Lower lobe of right lung (tissue), 2 donors: ENCODE data around the gene MCM3AP. TPM values are rescaled to one million over a fixed set of nuclear protein-coding genes. Genes with fewer than 3 reads are reported as not detected.

ENCODE experiments used
- ATAC-seq, 2 donors: fragments of 200-7000 bp; cut with Tn5 transposase; one replicate each; pipeline ENCODE4 v1.9.1; 2020 to 2022; ENCODE audit warnings: mild to moderate bottlenecking in 2 of 2, moderate library complexity in 2 of 2
- DNase-seq: peaks from one replicate; pipeline ENCODE4 v3.0.0-alpha.2; 2020
- H3K27ac ChIP-seq: fragments of 200-600 bp; one replicate; pipeline ENCODE4 v1.8.0; 2022
- H3K27me3 ChIP-seq: fragments of 200-600 bp; one replicate; pipeline ENCODE4 v1.8.0; 2022; ENCODE audit warnings: low read depth
- H3K36me3 ChIP-seq: fragments of 200-600 bp; one replicate; pipeline ENCODE4 v1.8.0; 2022; ENCODE audit warnings: mild to moderate bottlenecking
- H3K4me1 ChIP-seq: fragments of 200-600 bp; one replicate; pipeline ENCODE4 v1.8.0; 2022
- H3K4me3 ChIP-seq: fragments of 200-600 bp; one replicate; pipeline ENCODE4 v1.8.0; 2022; ENCODE audit warnings: mild to moderate bottlenecking
- H3K9me3 ChIP-seq: fragments of 200-600 bp; one replicate; pipeline ENCODE4 v1.8.0; 2022
- intact Hi-C: fragments of 100-400 bp; cut with DNase I; formaldehyde crosslinking; loops from one replicate; pipeline ENCODE4 v1.11.0; 2022
- total RNA-seq: library from RNA; stranded (reverse); fragmentation: NEBNext Ultra II Directional; extraction: Animal tissue kit (Norgen Biotek cat#: 25700); gene quantifications from one replicate; pipeline ENCODE4 v1.2.1, GENCODE V29; 2021
- TF ChIP-seq, protein P1 (sequence below): fragments of 200-600 bp; IDR thresholded peaks from one replicate; pipeline ENCODE4 v1.8.0; 2022; ENCODE audit warnings: antibody characterized with exemption, mild to moderate bottlenecking
- donor health status: DM: no; HTN: yes; CAD: no; lungs with severe emphysema.

The MCM3AP gene
- total RNA-seq, 1 donor from 2014 or later, result 96.2 TPM

DNA sequence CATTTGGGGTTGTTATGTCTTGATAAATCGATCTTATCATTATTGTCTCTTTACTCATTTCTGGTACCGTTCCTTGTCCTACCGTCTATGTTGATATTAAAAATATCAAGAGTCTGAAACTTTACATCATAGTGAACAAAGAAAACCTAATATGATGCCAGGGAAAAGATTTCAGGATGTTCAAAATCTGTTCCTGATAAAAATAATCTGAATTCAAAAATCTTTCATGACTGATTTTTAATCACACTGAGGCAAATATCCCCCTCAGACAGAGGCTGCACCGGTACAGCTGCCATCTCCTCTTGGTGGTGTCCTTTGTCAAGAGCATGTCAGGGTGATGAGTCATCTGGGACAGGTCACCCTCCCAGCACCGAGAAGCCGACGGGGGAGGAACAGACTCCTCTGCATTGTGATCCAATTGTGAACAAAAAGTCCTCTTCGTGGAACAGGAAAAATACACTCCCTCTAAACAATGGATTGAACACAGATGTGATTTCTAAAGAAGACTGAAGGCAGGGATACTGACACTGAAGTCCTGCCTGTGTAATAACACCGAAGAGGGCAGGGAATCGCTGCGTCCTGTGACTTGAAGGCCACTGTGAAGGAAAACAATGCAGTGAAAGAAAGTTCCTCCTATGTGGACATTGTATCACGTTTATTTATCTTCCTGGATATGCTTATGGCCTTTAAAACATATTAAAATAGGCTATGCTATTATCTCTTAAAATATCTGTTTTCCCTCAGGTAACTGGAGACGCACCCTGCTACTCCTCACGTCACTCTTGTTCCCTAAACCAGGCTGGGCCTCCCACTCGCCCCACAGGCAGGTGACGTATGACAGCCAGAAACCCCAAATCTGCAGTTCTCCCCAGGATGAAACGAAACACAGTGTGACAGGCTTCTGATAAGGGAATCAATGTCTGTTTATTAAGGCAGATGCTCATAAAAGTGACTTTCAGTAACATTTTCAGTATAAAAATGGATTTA, 96.9 kb downstream of the MCM3AP start:
- H3K27me3 ChIP-seq, result no peaks in the 10 kb centered on the region
- no peaks in the 10 kb centered on the region for H3K9me3 ChIP-seq
- TF ChIP-seq, protein P1, sequence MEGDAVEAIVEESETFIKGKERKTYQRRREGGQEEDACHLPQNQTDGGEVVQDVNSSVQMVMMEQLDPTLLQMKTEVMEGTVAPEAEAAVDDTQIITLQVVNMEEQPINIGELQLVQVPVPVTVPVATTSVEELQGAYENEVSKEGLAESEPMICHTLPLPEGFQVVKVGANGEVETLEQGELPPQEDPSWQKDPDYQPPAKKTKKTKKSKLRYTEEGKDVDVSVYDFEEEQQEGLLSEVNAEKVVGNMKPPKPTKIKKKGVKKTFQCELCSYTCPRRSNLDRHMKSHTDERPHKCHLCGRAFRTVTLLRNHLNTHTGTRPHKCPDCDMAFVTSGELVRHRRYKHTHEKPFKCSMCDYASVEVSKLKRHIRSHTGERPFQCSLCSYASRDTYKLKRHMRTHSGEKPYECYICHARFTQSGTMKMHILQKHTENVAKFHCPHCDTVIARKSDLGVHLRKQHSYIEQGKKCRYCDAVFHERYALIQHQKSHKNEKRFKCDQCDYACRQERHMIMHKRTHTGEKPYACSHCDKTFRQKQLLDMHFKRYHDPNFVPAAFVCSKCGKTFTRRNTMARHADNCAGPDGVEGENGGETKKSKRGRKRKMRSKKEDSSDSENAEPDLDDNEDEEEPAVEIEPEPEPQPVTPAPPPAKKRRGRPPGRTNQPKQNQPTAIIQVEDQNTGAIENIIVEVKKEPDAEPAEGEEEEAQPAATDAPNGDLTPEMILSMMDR, result no peak
- intact Hi-C loops, result no loop called here
- peaks cover 7% of the 10 kb centered on the region for H3K4me1 ChIP-seq
- DNase-seq (no peak), ATAC-seq (peak in 1 of 2 donors; percentile 19)
- H3K36me3 ChIP-seq, result peaks cover 35% of the 10 kb centered on the region
- peak overlapping the region; percentile 83 for H3K27ac ChIP-seq
- no peak overlapping the region for H3K4me3 ChIP-seq

DNA sequence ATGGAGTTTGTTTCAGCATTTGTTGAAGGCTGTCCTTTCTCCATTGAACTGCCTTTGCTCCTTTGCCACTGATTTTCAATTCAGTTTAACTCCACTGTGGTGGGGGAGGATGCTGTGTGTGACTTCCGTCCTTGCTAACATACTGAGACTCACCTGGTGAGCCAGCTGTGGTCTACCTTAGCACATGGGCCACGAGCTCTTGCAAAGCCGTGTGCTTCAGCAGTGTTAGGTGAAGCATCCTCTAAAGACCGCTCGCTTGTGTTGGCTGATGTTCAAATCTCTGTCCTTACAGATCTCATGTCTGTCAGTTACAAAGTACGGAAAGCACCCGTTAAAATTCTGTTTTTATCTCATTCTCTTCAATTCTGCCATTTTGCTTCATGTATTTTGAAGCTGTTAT, 97.6 kb downstream of the MCM3AP start:
- DNase-seq (no peak), ATAC-seq (no peak)
- intact Hi-C loops, result no loop called here
- TF ChIP-seq, protein P1, result no peak
- Histone ChIP-seq H3K4me1 (peaks cover 7% of the 10 kb centered on the region), H3K36me3 (peaks cover 32% of the 10 kb centered on the region), H3K9me3 (no peaks in the 10 kb centered on the region), H3K27ac (no peak overlapping the region), H3K27me3 (no peaks in the 10 kb centered on the region), H3K4me3 (no peak overlapping the region)

DNA sequence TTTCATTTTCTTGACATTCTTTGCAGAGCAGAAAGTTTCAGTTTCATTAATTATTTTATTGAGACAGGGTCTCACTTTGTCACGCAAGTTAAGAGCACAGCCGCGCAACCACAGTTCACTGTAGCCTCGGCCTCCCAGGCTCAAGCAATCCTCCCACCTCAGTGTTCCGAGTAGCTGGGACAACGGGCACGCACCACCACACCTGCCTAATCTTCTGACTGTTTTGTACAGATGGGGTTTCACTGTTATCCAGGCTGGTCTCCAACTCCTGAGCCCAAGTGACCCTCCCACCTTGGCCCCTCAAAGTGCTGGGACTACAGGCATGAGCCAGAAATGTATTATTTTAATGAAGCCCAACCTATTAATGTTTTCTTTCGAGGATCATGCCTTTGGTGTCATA, 98.2 kb downstream of the MCM3AP start:
- ATAC-seq (no peak), DNase-seq (no peak)
- TF ChIP-seq, protein P1, result no peak
- no peaks in the 10 kb centered on the region for H3K9me3 ChIP-seq
- H3K4me1 ChIP-seq, result peaks cover 7% of the 10 kb centered on the region
- no peak overlapping the region for H3K27ac ChIP-seq
- H3K36me3 ChIP-seq, result peaks cover 27% of the 10 kb centered on the region
- H3K4me3 ChIP-seq, result no peak overlapping the region
- intact Hi-C loops, result no loop called here
- H3K27me3 ChIP-seq, result no peaks in the 10 kb centered on the region

DNA sequence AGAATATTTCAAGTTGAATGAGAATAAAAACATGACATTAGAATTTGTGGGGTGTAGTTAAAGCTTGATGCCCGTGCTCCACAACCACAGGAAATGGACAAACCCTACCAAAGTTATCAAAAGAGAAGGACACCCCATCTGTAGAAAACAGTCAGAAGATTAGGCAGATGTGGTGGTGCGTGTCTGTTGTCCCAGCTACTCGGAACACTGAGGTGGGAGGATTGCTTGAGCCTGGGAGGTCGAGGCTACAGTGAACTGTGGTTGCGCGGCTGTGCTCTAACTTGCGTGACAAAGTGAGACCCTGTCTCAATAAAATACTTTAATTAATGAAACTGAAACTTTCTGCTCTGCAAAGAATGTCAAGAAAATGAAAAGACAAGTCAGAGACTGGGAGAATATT, 99.7 kb downstream of the MCM3AP start:
- DNase-seq (no peak), ATAC-seq (no peak)
- peaks cover 12% of the 10 kb centered on the region for H3K36me3 ChIP-seq
- no peaks in the 10 kb centered on the region for H3K27me3 ChIP-seq
- peak overlapping the region; percentile 83 for H3K27ac ChIP-seq
- H3K9me3 ChIP-seq, result no peaks in the 10 kb centered on the region
- TF ChIP-seq, protein P1, result no peak
- H3K4me1 ChIP-seq, result peaks cover 7% of the 10 kb centered on the region
- intact Hi-C loops, result no loop called here
- H3K4me3 ChIP-seq, result no peak overlapping the region

Other genes starting within 250 kb of the MCM3AP start
- gene COL6A2, start 187.5 kb downstream of the MCM3AP start, total RNA-seq, result 227 TPM
- 1.5 TPM for gene FTCD, start 130.0 kb downstream of the MCM3AP start, total RNA-seq
- 8.6 TPM for gene SPATC1L, start 101.2 kb downstream of the MCM3AP start, total RNA-seq
- gene LSS, start 56.8 kb downstream of the MCM3AP start, total RNA-seq, result 91.0 TPM
- 20.4 TPM for gene YBEY, start 731 bp upstream of the MCM3AP start, total RNA-seq
- 9.5 TPM for gene C21orf58, start 38.3 kb upstream of the MCM3AP start, total RNA-seq
- 36.5 TPM for gene PCNT, start 38.5 kb upstream of the MCM3AP start, total RNA-seq
- gene DIP2A, start 173.3 kb upstream of the MCM3AP start, total RNA-seq, result 41.0 TPM